Measurements from ENCODE around the gene PLSCR5.

The PLSCR5 gene

GRCh38 chr3:146605106-146605505 lies at the start of gene PLSCR5:
TSS of gene PLSCR5 (minus strand) at chr3:146605346. CDS start at chr3:146605212, 134 bp downstream.
- DNase-seq, result no peak

- no peak for DNase-seq
Measured at GRCh38 chr3:146653978-146654377, 48.8 kb upstream of the PLSCR5 start.

GRCh38 chr3:146650691-146651442 lies 45.7 kb upstream of the PLSCR5 start:
- DNase-seq, result no peak

GRCh38 chr3:146646261-146646660 lies 41.1 kb upstream of the PLSCR5 start:
- DNase-seq, result peak; percentile 10

GRCh38 chr3:146640955-146641867 lies 36.1 kb upstream of the PLSCR5 start:
- peak; percentile 79 for DNase-seq

GRCh38 chr3:146640361-146640760 lies 35.2 kb upstream of the PLSCR5 start:
- no peak for DNase-seq

- peak; percentile 17 for DNase-seq
Measured at GRCh38 chr3:146638718-146639117, 33.6 kb upstream of the PLSCR5 start.

GRCh38 chr3:146637871-146638270 lies 32.7 kb upstream of the PLSCR5 start:
- DNase-seq, result no peak

- DNase-seq, result no peak
Measured at GRCh38 chr3:146636881-146637280, 31.7 kb upstream of the PLSCR5 start.

GRCh38 chr3:146634346-146634745 lies 29.2 kb upstream of the PLSCR5 start:
- no peak for DNase-seq

- DNase-seq, result no peak
Measured at GRCh38 chr3:146628671-146629070, 23.5 kb upstream of the PLSCR5 start.

GRCh38 chr3:146626403-146627122 lies 21.4 kb upstream of the PLSCR5 start:
- no peak for DNase-seq

- DNase-seq, result peak; percentile 25
Measured at GRCh38 chr3:146625186-146625775, 20.1 kb upstream of the PLSCR5 start.

- DNase-seq, result no peak
Measured at GRCh38 chr3:146621723-146622122, 16.6 kb upstream of the PLSCR5 start.

- no peak for DNase-seq
Measured at GRCh38 chr3:146612015-146612414, 6.9 kb upstream of the PLSCR5 start.

GRCh38 chr3:146611096-146611495 lies 6.0 kb upstream of the PLSCR5 start:
- DNase-seq, result no peak

GRCh38 chr3:146598535-146598934 lies 6.6 kb downstream of the PLSCR5 start:
- no peak for DNase-seq

- DNase-seq, result peak; percentile 58
Measured at GRCh38 chr3:146594843-146595482, 10.2 kb downstream of the PLSCR5 start.

GRCh38 chr3:146593776-146594175 lies 11.4 kb downstream of the PLSCR5 start:
- DNase-seq, result no peak

- no peak for DNase-seq
Measured at GRCh38 chr3:146590521-146590920, 14.6 kb downstream of the PLSCR5 start.

- DNase-seq, result peak; percentile 73
Measured at GRCh38 chr3:146589899-146590508, 15.1 kb downstream of the PLSCR5 start.

- no peak for DNase-seq
Measured at GRCh38 chr3:146585156-146585555, 20.0 kb downstream of the PLSCR5 start.

Measured in hematopoietic multipotent progenitor cell treated with erythropoietin and hydrocortisone succinate and interleukin-3 and kit ligand, for 4 days (in vitro differentiated cells).